OCI-LY3 (cell line): ENCODE measurements around the gene DEFB112.
A peak's percentile ranks its signal among the peaks of the same experiment; 100 is the strongest.

Experiments
- CTCF ChIP-seq: fragments of 200-600, 300-600 bp; sonication (generic); IDR thresholded peaks from 2 replicates; pipeline ENCODE4 v1.5.1; 2014; ENCODE audit warnings: antibody characterized with exemption, low read length, low read depth
- EZH2phosphoT487 ChIP-seq: fragments of 200-600 bp; shearing (Covaris generic); IDR thresholded peaks from 2 replicates; pipeline ENCODE4 v1.6.1; 2018; ENCODE audit warnings: antibody characterized with exemption, mixed run types, low read depth

- TF ChIP-seq CTCF (peak; percentile 11; the same call in 1 of the 2 replicates), EZH2phosphoT487 (no peak)
Measured at GRCh38 chr6:50030777-50031562, 18.8 kb downstream of the DEFB112 start.
